Panc1 (cell line): ENCODE results near the gene DLGAP1. TPM values are rescaled to one million over a fixed set of nuclear protein-coding genes. Genes with fewer than 3 reads are reported as not detected.

ENCODE experiments used
- ATAC-seq: fragments of 200-7000 bp; cut with Tn5 transposase; 2 replicates; pipeline ENCODE4 v1.9.1; 2020; ENCODE audit warnings: mild to moderate bottlenecking, moderate library complexity
- BruUV-seq: library from RNA; stranded (reverse); fragments of 400-500 nt; replicated peaks from 2 replicates; lab custom pipeline; 2021; lab: Mats Ljungman, UMichigan
- CTCF ChIA-PET: fragments of 300-600 bp; sonication (Branson Sonifier 250); formaldehyde crosslinking; loops from one replicate; lab custom pipeline; 2022; ENCODE audit warnings: antibody characterized with exemption; lab: Charles Lee
- POLR2A ChIA-PET: fragments of 300-600 bp; sonication (Branson Sonifier 250); formaldehyde crosslinking; loops from one replicate; lab custom pipeline; 2022; ENCODE audit warnings: antibody characterized with exemption; lab: Charles Lee
- DNase-seq: peaks from one replicate; pipeline ENCODE4 v3.0.0-alpha.2; 2010; ENCODE audit warnings: low read depth, low spot score
- H3K27ac ChIP-seq: 2 replicates; pipeline ENCODE4 v1.5.1; 2011; ENCODE audit warnings: mild to moderate bottlenecking, low read length, inconsistent platforms
- H3K27me3 ChIP-seq: fragments of 200-500 bp; sonication (Bioruptor generic); 2 replicates; pipeline ENCODE4 v1.6.0; 2014; ENCODE audit warnings: low read length, inconsistent platforms; ENCODE audit not compliant: control insufficient read depth, insufficient read depth
- H3K36me3 ChIP-seq: fragments of 200-500 bp; sonication (Bioruptor generic); 2 replicates; pipeline ENCODE4 v1.5.1; 2014; ENCODE audit warnings: inconsistent platforms, mild to moderate bottlenecking, low read length, moderate library complexity; ENCODE audit not compliant: control insufficient read depth, insufficient read depth
- H3K4me1 ChIP-seq: 2 replicates; pipeline ENCODE4 v1.5.1; 2011; ENCODE audit warnings: inconsistent platforms, mild to moderate bottlenecking, low read length, moderate library complexity; ENCODE audit not compliant: control insufficient read depth, insufficient read depth
- H3K4me3 ChIP-seq, 2 experiments: 2 replicates each; pipeline ENCODE4 v1.5.1; 2011 to 2012; ENCODE audit warnings: low read depth in 2 of 2, low read length in 2 of 2, mild to moderate bottlenecking in 2 of 2, inconsistent platforms in 1 of 2, moderate library complexity in 1 of 2
- H3K9me3 ChIP-seq: fragments of 200-500 bp; sonication (Bioruptor generic); 2 replicates; pipeline ENCODE4 v1.5.1; 2014; ENCODE audit warnings: low read depth, mild to moderate bottlenecking, inconsistent platforms, low read length, moderate library complexity; ENCODE audit not compliant: control insufficient read depth, insufficient read depth
- CTCF ChIP-seq: fragments of 450-650 bp; IDR thresholded peaks from 2 replicates; pipeline ENCODE4 v1.5.1; 2017; ENCODE audit warnings: mild to moderate bottlenecking
- POLR2AphosphoS5 ChIP-seq: IDR thresholded peaks from 2 replicates; pipeline ENCODE4 v1.6.1; 2012; ENCODE audit warnings: mild to moderate bottlenecking, low read depth, low read length, moderate library complexity
- REST ChIP-seq, 2 experiments: IDR thresholded peaks; 2 replicates each; pipeline ENCODE4 v1.6.1; 2011 to 2012; ENCODE audit warnings: low read depth in 2 of 2, control low read depth in 1 of 2, low read length in 1 of 2, mild to moderate bottlenecking in 1 of 2, moderate library complexity in 1 of 2; ENCODE audit not compliant: insufficient read depth in 1 of 2
- SIN3A ChIP-seq: IDR thresholded peaks from 2 replicates; pipeline ENCODE4 v1.6.1; 2012; ENCODE audit warnings: low read depth, mild to moderate bottlenecking, low read length, moderate library complexity, borderline replicate concordance; ENCODE audit not compliant: insufficient read depth
- TCF7L2 ChIP-seq: IDR thresholded peaks from 2 replicates; pipeline ENCODE4 v1.6.1; 2011; ENCODE audit warnings: mild to moderate bottlenecking, low read depth, low read length, inconsistent platforms
- in situ Hi-C: cut with HindIII; loops from 2 replicates; pipeline ENCODE4 v1.10.0; 2016; ENCODE audit warnings: low sequenced_read_pairs, low pct_unique_long_range_greater_than_20kb
- intact Hi-C: fragments of 100-400 bp; cut with micrococcal nuclease; formaldehyde crosslinking; loops from one replicate; pipeline ENCODE4 v1.10.0; 2022; ENCODE audit not compliant: unreplicated experiment
- total RNA-seq: library from RNA; stranded (reverse); gene quantifications from one replicate; pipeline ENCODE4 v1.2.1, GENCODE V29; 2021; ENCODE audit not compliant: unreplicated experiment

DLGAP1 gene
- total RNA-seq, 1 experiment from 2014 or later: 1.8 TPM

GRCh38 chr18:4450065-4450658, 4.9 kb downstream of the DLGAP1 start:
- intact Hi-C loops (no loop called here), in situ Hi-C loops (no loop called here)
- ATAC-seq (no peak), DNase-seq (no peak)
- BruUV-seq: no TSS peak
- Histone ChIP-seq H3K9me3 (no peaks in the 10 kb centered on the region), H3K36me3 (no peaks in the 10 kb centered on the region), H3K27me3 (no peaks in the 10 kb centered on the region), H3K4me1 (no peaks in the 10 kb centered on the region), H3K27ac (no peak overlapping the region), H3K4me3 (no peak overlapping the region)
- ChIA-PET POLR2A (no interaction called here), CTCF (no interaction called here)
- TF ChIP-seq TCF7L2 (no peak), REST (IDR thresholded peaks at IDR 0.05; ENCODE audit: insufficient read depth in 1 of 2, low read depth in 2 of 2, low read length in 1 of 2) (no peak), SIN3A (no peak), POLR2AphosphoS5 (no peak), CTCF (no peak)

- ChIA-PET POLR2A (no interaction called here), CTCF (no interaction called here)
- ATAC-seq: no peak
- Histone ChIP-seq H3K9me3 (no peaks in the 10 kb centered on the region), H3K4me1 (no peaks in the 10 kb centered on the region), H3K27ac (no peak overlapping the region), H3K4me3 (no peak overlapping the region), H3K36me3 (no peaks in the 10 kb centered on the region), H3K27me3 (no peaks in the 10 kb centered on the region)
- in situ Hi-C loops: no loop called here
- DNase-seq: no peak
- intact Hi-C loops: no loop called here
- TF ChIP-seq CTCF: no peak
- TF ChIP-seq POLR2AphosphoS5: no peak
- TF ChIP-seq SIN3A: no peak
- TF ChIP-seq REST (IDR thresholded peaks at IDR 0.05; ENCODE audit: insufficient read depth in 1 of 2, low read depth in 2 of 2, low read length in 1 of 2): no peak
- no peak for TF ChIP-seq TCF7L2
- no TSS peak for BruUV-seq
These were observed 9.2 kb downstream of the DLGAP1 start for GRCh38 chr18:4445902-4446301.
